Tongue (tissue), 2 donors: ENCODE results near the gene GPR161. TPM values are rescaled to one million over a fixed set of nuclear protein-coding genes. Genes with fewer than 3 reads are reported as not detected.

ENCODE experiments used
- DNase-seq: peaks from one replicate; pipeline ENCODE4 v3.0.0-alpha.2; 2015
- total RNA-seq: library from RNA; depleted of rRNA; stranded (reverse); fragments of >200 nt; gene quantifications from one replicate; pipeline ENCODE4 v1.2.3, GENCODE V29; 2014

The GPR161 gene
- total RNA-seq, 1 donor from 2014 or later, result 10.1 TPM

- no peak for DNase-seq
Observed at GRCh38 chr1:168146626-168147025, 9.9 kb upstream of the GPR161 start.

- DNase-seq, result no peak
Observed at GRCh38 chr1:168146160-168146539, 9.4 kb upstream of the GPR161 start.

GRCh38 chr1:168145184-168146159 is 8.7 kb upstream of the GPR161 start:
- peak; percentile 92 for DNase-seq

GRCh38 chr1:168141871-168142385 is 5.2 kb upstream of the GPR161 start:
- no peak for DNase-seq

- DNase-seq, result no peak
Observed at GRCh38 chr1:168139070-168139469, 2.3 kb upstream of the GPR161 start.

- no peak for DNase-seq
Observed at GRCh38 chr1:168138134-168138533, 1.4 kb upstream of the GPR161 start.

GRCh38 chr1:168137515-168137821 is 738 bp upstream of the GPR161 start:
- DNase-seq, result no peak

- peak; percentile 53 for DNase-seq
Observed at GRCh38 chr1:168135921-168136708, 615 bp downstream of the GPR161 start.

- DNase-seq, result no peak
Observed at GRCh38 chr1:168135116-168135920, 1.4 kb downstream of the GPR161 start.

GRCh38 chr1:168134642-168135041 is 2.1 kb downstream of the GPR161 start:
- no peak for DNase-seq

GRCh38 chr1:168134132-168134531 is 2.6 kb downstream of the GPR161 start:
- DNase-seq, result no peak

GRCh38 chr1:168129933-168130332 is 6.8 kb downstream of the GPR161 start:
- DNase-seq, result no peak

- DNase-seq, result no peak
Observed at GRCh38 chr1:168127503-168127902, 9.2 kb downstream of the GPR161 start.

GRCh38 chr1:168125051-168125450 is 11.7 kb downstream of the GPR161 start:
- DNase-seq, result no peak

GRCh38 chr1:168121401-168122011 is 15.2 kb downstream of the GPR161 start:
- DNase-seq, result peak; percentile 72

- no peak for DNase-seq
Observed at GRCh38 chr1:168119750-168120149, 17.0 kb downstream of the GPR161 start.

GRCh38 chr1:168116327-168116799 is 20.4 kb downstream of the GPR161 start:
- no peak for DNase-seq

- no peak for DNase-seq
Observed at GRCh38 chr1:168114845-168115244, 21.9 kb downstream of the GPR161 start.

- peak; percentile 67 for DNase-seq
Observed at GRCh38 chr1:168112673-168113305, 23.9 kb downstream of the GPR161 start.

GRCh38 chr1:168110896-168111545 is 25.7 kb downstream of the GPR161 start:
- DNase-seq, result no peak

- DNase-seq, result no peak
Observed at GRCh38 chr1:168106274-168106673, 30.5 kb downstream of the GPR161 start.
